ENCODE results near the gene CFAP65.

CFAP65 gene

DNA sequence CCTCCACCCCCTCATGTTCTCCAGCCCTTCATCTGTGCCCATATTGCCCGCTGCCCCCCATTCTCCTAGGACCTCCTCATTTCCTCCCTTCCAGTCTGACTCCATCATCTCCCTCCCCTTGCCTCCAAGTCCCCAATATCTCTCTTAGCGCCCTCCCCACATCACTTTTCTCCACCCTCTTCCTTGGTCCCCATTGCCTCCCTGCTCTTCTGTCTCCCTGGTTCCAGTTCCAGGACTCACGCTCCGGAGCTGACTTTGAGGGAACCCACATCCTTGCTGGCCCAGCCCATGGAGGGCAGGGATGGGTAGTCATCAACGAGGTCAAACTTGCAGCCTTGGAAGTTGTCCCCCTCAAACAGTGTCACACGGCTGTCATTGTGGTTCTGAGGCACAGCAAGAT lies 50.7 kb downstream of the CFAP65 start:
- no peak for DNase-seq

DNA sequence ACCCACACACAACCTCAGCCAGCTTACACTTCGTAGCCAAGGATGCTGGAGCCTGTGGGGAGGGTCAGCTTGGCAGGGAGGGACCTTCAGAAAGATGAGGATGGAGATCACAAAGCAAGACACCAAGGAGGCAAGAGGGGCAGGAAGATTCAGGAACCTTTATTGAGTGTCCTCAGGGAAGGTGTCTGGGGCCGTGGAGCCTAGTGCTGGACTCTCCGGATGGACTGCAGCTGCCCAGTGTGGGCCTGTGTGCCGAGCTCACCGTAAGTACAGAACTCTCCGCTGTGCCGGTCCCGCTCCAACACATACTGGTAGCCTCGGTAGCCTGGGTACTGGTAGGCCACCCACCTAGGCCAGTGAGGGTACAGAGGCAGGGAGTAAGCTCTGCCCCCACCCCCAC lies 51.3 kb downstream of the CFAP65 start:
- no peak for DNase-seq

DNA sequence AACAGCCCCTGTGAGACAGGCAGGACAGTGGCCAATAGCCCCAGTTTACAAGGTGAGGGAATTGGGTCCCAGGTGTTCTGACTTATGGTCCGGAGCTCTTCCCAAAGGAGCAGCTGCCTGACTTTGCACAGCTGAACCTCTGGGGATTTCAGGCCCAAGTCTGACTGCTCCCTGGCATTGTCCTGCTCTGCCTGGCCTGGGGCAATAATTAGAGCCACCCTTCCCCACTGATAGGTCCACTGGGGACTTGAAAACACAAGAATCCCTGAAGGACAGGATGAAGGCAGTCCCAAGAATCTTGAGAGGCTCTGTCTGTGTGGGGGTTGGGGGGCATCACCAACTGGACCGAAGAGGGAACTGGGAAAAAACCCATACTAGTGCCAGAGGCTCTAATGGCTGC lies 52.7 kb downstream of the CFAP65 start:
- DNase-seq, result no peak

DNA sequence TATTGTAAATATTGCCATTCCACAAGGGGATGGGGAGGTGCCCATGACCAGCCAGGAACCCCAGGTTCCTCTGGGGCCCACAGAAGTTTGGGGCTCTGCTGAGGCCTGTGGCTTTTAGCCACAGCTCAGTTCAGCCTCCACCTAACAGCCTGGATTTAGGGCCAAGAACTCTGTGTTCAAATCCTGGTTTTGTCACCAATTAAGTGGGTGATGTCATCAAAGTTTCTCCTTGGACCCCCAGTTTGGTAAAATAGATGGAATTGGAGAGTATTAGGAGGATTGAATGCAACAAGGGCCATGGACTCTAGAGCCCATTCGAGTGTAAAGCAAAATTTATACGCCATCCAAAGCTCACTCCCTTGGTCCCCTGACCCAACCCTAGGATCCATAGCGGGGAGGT lies 53.2 kb downstream of the CFAP65 start:
- DNase-seq, result no peak

DNA sequence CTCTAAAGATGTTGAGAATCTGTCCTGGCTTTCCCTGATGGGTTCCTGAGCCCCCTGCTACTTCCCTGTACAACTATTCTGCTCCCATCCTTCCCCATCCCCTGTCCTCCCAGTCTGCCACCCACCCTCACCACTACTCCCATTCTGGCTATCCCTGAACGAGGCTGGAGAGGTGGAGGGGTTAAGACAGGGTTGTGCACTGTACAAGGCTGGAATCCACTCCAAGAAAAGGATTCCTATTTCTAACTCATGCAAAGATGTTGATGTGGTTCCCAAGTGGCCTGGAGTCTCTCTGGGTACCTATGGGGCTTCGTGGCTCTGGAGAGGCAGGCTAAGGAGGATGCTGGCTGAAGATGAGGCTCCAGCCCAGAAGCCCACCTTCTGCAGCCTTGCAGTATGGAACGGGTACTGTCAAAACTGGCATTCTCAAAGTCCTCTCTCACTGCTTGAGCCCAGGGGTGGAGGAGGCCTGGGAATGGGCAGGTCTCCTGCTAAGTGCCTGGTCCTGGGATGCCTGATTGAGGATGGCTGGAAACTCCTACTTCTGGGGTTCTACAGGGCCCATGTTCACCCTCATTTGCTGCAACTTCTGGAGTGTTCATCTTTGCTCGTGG lies 55.1 kb downstream of the CFAP65 start:
- no peak for DNase-seq

DNA sequence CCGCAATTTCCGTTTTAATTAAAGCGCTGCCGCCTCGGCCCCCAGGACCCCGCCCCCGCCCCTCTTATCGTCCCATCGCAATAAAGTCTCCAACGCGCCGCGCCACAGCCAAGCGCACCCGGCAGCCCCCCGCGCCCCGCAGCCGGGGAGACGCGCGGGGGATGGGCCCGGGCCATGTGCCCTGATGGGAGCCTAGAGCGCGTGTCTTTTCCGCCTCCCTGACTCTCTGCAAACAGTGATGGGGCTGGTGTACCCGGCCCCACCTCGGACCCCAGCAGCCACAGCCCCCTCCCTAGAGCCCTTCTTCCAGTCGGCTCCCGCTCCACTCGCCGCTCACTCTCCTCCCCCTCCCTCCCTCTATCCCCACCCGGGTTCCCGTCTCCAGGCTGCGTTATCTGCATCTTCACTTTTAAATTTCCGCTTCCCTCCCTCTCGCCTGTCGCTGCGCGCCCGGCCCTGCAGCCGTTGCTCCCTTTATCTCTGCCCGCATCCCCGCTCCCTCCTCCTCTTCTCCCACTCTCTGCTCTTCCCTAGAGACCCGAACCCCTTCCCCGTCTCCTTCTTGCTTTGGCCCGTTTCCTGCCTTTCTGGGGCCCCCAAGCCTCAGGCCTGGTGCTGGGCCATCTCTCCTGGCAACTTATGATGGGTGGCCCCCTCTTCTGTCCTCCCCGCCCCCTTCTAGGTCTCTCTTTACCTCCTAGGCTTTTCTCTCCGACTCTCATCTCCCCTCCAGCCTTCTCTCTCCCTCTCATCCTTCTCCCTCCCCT lies 55.8 kb downstream of the CFAP65 start:
- DNase-seq, result no peak

DNA sequence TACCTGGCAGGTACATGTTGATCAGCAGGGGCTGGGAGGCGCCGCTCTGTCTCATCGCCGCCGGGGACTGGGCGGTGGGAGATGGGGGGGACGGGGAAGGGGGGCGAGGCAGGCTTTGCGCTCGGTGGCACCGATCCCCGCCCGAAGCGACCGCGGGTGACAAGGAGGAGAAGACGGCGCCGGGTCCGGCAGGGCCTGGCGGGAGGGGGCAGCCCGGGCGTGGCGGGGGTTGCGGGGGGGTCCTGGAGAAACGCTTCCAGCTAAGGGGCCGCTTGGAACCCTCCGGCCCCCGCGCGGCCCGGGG lies 56.3 kb downstream of the CFAP65 start, which contains the start of gene FEV:
Gene FEV (minus strand): TSS at position 164 of the 304 bp plus-strand sequence. CDS start 109 bp downstream, at position 55.
- DNase-seq, result no peak

DNA sequence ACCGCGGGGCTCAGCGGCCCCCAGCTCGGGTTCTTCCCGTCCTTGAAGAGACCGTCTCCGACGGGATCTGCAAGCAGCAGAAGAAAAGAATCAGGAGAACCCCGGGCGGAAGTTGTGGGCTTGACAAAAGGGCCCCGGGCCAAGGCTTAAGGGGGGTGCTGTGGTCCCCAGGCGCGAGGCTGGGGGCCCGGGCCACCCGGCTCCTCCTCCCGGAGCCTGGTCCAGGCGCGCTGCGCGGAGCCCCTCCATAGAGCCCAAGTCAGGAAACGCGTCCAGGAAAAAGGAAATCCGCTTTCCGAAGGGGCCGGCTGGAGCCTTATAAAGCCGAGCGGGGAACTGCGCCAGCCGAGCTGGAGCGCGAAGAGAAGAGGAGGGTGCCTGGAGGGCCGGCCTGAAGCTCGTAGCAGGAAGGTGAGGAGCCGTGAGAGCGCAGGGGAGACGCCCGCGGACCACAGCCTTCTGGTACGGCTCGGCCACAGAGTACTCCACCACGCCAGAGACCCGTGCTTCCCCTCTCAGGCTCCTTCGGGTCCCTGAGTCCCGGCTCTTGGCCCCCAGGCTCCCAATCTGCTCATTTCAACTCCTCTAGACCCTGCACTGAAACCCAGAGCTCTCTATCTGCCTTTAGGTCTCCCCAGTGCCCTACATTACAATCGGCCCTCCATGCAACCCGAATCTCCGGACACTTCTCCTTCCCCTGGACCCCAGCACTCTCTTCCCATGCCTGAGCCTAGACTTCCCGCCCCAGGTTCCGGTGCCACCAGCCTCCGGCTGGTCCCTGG lies 56.9 kb downstream of the CFAP65 start:
- no peak for DNase-seq

DNA sequence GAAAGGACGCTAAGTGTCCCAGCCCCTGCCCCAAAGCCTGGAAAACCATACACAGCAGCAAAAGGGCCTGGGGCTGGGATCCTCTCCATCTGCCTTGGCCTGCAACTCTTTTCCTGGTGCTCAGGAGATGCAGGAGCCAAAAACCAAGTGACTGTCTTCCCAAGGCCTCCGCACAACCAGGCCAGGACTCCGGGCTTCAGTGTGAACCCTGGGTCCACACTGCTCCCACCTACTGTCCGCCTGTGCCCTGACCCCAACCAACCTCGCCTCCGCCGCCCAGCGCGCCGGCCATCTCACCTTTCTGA lies 57.4 kb downstream of the CFAP65 start:
- no peak for DNase-seq

DNA sequence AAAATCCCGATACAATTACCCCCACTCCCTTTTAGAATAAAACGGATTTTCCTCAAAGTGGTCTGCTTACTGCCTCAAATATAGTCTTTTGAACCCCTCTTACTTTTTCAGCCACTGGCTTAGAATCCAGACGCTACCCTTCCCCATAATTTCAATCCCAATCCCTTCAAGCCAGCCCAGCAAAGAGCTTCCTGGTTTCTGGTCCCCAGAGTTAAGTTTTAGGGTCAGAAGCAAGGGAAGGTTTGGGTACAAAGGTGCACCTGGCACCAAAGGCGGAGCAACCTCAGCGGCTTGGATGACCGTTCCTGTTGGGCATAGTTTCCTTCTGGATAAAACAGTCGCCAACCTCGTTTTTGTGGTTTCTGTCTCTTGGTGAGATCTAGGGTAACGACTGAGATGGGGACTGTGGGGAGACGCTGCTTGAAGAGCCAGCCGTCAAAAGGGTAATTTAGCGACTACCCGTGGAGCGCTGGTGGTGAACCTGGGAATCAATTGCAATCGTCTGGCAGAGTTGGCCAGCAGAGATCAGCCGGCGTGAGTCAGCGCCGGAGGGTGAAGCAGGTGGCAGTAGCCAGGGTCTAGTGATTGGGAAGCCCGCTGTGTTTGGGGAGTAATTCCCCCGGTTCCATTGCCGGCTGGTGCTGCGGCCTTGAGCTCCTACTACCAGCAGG lies 57.9 kb downstream of the CFAP65 start:
- no peak for DNase-seq

DNA sequence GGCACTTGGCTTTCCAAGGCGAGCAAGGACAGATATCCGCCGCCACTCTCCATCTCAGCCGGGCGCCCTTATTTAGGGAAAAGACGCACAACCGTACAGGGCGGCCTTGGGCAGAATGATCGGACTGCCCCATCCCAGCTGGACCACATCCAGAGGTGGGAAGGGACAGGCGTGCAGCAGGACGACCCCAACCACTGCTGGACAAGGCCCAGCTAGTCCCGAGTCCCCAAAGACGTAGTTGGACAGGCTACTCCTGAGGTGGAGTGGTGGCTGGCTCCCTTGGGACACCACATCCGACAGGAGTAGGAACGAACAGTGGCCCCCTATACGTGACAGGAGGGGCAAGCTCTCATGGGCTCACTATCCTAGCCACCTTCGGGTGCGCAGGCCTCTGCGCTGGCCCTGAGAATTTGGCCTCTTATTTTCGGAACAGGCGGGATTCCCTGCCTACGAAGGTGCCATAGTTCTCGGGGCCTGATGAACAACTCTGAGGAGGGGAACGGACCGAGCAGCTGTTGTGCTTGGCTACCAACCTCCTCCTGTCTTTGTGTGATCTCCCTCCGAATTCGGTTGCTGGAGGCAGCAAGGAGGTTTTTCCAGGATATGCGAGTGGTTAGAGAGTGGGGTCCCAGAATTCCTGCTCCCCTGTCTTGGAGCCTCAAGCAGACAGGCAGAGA lies 58.6 kb downstream of the CFAP65 start:
- no peak for DNase-seq

DNA sequence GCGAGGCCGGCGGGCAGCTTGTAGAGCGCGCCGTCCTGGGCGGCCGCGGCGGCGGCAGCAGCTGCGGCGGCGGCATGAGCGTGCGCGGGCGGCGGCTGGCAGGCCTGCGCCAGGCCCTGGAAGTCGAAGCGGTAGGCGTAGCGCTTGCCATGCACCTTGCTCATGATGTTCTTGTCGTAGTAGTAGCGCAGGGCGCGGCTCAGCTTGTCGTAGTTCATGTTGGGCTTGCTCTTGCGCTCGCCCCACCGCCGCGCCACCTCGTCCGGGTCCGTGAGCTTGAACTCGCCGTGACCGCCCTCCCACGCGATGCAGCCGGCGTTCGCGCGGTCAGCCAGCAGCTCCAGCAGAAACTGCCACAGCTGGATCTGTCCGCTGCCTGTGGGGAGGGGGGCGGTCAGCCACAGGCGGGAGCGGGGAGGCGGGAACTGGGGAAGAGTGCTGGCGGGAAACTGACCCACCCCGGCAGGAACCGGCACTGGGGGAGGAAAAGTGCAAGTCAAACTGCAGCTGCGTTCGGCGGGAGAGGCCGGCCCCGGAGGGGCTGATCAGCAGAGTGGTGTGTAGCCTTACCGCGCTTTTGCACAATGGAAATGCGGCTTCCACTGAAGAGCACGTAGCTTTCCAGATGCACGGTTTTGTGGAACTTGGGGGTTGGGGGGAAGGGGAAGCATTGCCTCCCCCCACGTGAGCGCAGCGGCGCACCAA lies 59.3 kb downstream of the CFAP65 start:
- DNase-seq, result peak in 1 of 4 experiments; percentile 9

DNA sequence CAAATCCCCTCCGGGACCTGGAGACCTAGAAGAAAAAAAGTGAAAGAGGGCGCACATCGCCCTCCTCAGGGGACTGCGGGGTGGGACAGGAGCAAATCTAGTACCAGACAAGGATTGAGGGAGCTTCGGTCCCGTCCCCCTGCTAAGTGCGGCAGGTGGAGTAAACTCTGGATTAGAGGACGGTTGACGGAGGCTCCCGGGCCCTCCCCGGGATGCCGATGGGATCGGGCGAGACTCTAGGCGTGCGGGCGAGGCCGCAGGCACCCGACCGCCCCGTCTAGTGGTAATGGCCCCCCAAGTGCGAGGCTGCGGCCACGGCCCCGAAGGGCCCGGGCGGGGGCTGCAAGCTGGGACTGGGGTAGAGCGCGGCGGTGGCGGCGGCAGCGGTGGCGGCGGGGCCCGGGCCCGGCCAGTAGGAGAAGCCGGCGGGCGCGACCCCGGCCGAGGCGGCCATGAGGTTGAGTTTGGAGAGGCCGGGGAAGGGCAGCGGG lies 59.9 kb downstream of the CFAP65 start:
- DNase-seq, result no peak

DNA sequence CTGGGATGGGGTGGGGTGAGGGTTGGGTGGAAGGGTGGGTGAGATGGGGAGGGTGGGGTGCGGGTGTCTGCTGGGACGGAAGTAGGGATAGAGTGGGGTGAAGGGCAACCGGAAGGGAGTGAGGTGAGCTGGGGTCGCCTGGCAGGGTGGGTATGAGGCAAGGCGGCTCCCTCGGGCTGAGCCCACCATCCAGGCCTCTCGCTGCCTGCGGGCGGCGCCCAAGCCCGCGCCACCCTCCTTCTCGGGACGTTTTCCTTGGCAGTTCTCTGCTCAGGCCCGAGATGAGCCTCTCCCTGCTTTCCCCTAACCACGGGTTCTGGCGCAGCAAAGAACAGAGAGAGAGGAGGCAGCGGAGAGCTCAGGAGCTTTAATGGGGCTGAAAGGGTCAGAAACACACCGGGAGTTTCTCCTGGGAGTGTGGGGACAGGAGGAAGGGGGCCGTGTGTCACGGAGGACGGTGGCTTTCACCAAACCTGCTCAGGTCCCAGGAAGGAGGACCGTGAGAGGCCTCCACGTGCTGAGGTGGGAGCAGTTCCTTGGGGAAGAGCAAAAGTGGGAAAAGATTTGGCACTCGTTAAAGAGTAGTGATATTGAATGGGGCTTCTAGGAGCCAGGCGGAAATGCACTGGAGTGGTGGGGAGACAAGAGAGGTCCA lies 60.5 kb downstream of the CFAP65 start:
- no peak for DNase-seq

DNA sequence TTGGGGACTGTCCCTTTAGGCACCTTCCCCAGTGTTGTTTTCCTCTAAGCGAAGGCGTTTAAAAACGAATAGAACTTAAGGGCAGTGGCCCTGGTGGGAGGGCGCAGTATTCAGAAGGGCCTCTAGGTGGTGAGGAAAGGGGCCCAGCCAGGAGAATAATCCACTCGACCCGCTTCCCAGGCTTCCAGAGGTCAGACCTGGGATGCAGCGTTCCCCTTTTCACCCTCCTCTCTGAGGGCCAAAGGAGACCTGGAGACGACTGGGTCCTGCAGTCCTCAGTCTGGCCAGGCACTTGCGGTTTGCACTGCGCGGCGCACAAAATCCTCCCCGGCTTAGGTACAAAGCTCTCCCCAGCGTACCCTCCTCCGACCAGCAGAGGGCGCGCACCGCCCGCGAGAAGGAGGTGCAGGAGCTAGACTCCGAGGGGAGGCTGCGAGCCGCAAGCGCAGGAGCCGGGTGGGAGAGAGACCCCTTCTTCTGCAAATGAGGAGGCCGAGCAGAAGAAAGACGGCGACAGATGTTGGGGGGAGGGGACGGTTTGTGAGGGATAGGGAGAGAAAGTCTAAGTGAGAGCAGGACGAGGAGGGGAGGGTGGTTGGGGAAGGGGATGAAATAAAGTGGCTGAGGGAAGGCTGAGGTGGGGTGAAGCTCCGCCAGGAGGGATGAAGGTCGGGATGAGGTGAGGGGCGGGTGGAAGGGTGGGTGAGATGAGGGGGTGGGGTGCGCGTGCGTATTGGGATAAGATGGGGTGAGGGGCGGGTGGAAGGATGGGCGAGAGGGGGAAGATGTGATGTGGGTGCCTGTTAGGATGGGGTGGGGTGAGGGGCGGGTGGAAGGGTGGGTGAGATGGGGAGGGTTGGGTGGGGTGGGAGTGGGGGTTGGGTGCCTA lies 61.2 kb downstream of the CFAP65 start:
- DNase-seq, result peak; percentile 73 to 83 (median 76)

DNA sequence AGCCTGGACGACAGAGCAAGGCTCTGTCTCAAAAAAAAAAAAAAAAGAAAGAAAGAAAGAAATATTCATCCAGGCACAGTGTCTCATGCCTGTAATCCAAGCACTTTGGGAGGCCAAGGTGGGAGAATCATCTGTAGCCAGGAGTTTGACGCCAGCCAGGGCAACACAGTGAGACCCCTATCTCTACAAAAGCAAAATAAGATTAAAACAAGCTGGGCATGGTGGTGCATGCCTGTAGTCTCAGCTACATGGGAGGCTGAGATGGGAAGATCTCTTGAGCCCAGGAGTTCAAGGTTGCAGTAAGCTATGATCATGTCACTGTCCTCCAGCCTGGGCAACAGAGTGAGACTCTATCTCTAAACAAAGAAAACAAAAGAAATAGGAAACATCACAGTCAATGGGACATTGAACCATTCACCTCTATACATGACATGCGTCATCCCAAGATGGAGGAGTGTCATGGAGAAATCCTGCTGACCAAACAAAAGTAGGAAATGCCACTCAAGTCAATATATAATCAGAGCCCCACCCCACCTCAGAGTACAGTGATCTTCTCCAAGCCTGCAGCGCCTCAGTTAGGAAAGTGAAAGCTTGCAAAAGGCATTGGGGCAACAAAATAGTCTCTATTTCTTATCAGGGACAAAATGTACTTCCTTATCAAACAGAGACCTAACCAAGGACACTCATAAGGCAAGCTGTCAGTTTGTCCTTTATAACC lies 66.1 kb downstream of the CFAP65 start:
- no peak for DNase-seq

DNA sequence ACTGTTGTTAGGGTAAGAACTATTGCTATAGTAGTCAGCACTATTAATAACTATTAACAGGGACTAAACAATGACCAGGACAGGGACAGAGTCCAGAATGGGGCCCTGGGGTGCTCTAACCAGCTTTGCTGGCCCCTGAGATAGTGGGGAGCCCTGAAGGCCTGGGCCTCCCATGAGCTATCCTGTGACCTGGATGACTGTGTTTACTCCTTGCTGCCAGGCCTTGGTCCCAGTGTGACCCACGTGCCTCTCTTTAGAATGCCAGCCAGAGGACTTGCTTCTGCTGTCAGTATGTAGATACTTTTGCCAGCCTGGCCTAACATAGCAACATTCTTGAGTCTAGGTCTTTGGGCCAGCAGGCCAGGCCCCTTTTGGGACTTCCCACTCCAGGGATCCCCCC lies 70.4 kb downstream of the CFAP65 start:
- no peak for DNase-seq

DNA sequence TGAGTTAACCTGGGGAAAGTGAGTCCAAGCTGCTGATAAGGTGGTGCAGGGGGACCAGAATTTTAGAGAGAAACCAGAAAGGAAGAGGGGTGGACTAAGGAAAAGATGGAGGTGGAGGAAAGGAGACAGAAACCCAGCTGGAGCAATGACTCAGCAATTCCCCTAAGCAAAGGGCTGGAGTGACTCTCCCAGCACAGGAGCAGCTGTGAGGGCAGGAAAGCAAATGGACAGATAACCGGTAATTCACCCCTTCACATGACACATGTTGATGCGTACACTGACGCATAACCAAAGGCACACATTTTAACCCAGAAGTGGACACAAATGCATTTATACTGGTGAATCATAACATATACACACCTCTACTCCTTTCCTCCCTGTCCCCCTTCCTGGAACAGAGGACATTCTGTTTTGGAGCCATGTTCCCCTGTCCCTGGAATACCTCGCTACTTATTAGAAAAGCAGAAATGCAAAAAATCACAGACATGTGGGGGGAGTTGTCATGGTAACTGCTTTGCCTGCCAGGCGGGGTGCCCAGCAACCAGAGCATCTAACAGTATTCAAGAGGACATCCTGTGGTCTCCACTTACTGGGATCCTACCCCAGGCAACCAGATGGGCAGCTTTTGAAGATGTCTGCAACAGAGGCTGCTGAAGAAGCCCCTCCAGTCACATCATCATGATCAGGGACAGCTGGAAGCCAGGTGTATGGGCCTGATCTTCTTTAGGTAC lies 77.1 kb downstream of the CFAP65 start:
- no peak for DNase-seq

DNA sequence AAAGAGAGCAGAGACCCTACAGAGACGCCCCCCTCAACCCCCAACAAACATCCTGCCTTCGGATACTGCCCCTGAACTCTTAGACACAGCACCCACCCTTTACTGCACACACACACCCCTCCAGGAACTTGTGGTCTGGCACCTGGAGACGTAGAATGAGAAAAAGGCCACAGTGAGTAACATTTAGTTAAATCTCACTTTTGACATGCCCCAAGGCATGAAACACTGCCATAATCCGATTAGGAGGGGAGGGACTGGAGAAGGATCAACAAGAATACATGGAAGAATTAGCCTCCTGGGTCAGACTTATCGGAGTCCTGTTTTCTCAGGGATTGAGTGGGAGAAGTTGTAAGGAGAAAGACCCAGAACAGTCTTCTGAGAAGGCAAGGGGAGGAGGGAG lies 77.7 kb downstream of the CFAP65 start:
- no peak for DNase-seq

Data from activated naive CD4-positive, alpha-beta T cell (primary cell).